ENCODE results near the gene MTMR11. TPM values are rescaled to one million over a fixed set of nuclear protein-coding genes. Genes with fewer than 3 reads are reported as not detected.

MTMR11 gene
- total RNA-seq, 1 experiment from 2014 or later = not detected

DNA sequence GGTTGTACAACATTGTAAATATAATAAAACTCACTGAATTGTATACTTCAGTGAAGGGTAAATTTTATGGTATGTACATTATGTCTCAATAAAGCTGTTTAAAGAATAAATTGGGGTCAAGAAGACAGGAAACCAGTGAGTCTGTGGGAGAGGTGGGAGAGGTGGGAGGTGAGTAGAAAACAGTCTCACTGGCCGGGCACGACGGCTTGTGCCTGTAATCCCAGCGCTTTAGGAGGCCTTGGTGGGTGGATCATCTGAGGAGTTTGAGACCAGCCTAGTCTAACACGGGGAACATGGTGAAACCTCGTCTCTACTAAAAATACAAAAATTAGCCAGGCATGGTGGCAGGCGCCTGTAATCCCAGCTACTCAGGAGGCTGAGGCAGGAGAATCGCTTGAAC, 4.2 kb downstream of the MTMR11 start:
- no peak for DNase-seq
- Histone ChIP-seq H3K27me3 (ENCODE audit: low read length) (no peaks in the 10 kb centered on the region), H3K9me3 (ENCODE audit: low read length) (no peaks in the 10 kb centered on the region), H3K36me3 (ENCODE audit: insufficient read depth, low read length) (no peaks in the 10 kb centered on the region), H3K4me2 (ENCODE audit: low read depth, low read length, poor library complexity, severe bottlenecking) (no peak overlapping the region), H2AFZ (ENCODE audit: low read length) (no peak overlapping the region), H3K27ac (ENCODE audit: low read length) (no peak overlapping the region), H3K9me2 (replicated peaks; ENCODE audit: insufficient read depth, low read length) (no peaks in the 10 kb centered on the region), H3K4me1 (ENCODE audit: low read length) (peaks cover 21% of the 10 kb centered on the region), H3K4me3 (ENCODE audit: low read length) (no peak overlapping the region), H4K20me1 (ENCODE audit: insufficient read depth, low read depth, low read length) (no peaks in the 10 kb centered on the region), H3K79me2 (ENCODE audit: low read length) (peaks cover 1% of the 10 kb centered on the region), H3K9ac (ENCODE audit: low read length) (no peak overlapping the region)

DNA sequence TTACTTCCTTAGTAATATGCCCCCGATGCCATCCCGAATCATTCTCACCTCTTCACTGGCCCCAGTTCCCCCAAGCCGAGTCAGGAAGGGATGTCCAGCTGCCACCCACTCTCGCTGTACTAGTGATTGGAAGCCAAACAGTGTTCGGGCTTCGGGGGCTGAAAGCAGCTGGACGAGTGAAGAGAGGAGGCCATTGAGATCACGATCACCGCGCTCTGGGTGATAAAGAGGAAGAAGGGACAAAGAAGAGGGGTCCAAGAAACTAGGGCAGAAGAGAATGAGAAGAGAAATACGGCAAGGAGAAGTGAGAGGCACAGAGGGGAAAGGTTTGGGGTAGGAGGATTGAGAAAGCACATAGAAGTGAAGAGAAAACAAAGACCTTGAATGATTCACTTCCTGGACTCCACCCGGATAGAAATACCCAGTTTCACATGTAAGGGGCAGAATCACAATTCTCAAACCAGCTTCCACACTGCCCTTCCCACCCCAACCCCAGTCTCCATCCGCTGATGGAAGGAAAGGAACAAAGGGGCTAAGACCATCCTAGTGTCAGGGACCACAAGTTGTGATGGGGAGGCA, 5.4 kb downstream of the MTMR11 start:
- Histone ChIP-seq H3K9me3 (ENCODE audit: low read length) (no peaks in the 10 kb centered on the region), H3K4me3 (ENCODE audit: low read length) (no peak overlapping the region), H3K9me2 (replicated peaks; ENCODE audit: insufficient read depth, low read length) (no peaks in the 10 kb centered on the region), H4K20me1 (ENCODE audit: insufficient read depth, low read depth, low read length) (peaks cover 9% of the 10 kb centered on the region; the same call in 1 of the 2 replicates), H3K4me2 (ENCODE audit: low read depth, low read length, poor library complexity, severe bottlenecking) (no peak overlapping the region), H2AFZ (ENCODE audit: low read length) (no peak overlapping the region), H3K4me1 (ENCODE audit: low read length) (peaks cover 17% of the 10 kb centered on the region), H3K79me2 (ENCODE audit: low read length) (peaks cover 13% of the 10 kb centered on the region), H3K36me3 (ENCODE audit: insufficient read depth, low read length) (peaks cover 4% of the 10 kb centered on the region; the same call in 1 of the 2 replicates), H3K27ac (ENCODE audit: low read length) (no peak overlapping the region), H3K27me3 (ENCODE audit: low read length) (no peaks in the 10 kb centered on the region), H3K9ac (ENCODE audit: low read length) (no peak overlapping the region)
- no peak for DNase-seq

DNA sequence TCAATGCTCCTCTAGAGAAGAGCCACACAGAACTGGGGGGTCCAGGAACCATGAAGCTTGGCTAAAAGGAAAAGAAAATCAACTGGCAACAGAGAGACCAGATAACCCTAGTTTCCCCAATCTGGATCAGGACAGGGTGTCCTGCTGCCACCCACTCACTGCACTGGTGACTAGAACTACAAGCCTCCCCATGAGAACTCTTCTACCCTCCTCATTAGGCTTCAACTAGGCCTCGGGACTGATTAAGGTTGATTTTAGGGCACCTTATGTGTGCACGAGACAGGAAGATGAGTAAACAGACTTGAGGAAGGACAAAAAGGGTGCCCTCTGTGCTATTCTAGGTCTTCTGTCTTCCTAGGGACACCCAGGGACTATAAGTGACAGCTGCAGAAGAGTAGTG, 6.8 kb downstream of the MTMR11 start:
- H2AFZ ChIP-seq (ENCODE audit: low read length) = no peak overlapping the region
- no peak overlapping the region for H3K4me3 ChIP-seq (ENCODE audit: low read length)
- DNase-seq = no peak
- H3K36me3 ChIP-seq (ENCODE audit: insufficient read depth, low read length) = peaks cover 17% of the 10 kb centered on the region
- no peak overlapping the region for H3K27ac ChIP-seq (ENCODE audit: low read length)
- peaks cover 17% of the 10 kb centered on the region for H3K79me2 ChIP-seq (ENCODE audit: low read length)
- no peaks in the 10 kb centered on the region for H3K9me3 ChIP-seq (ENCODE audit: low read length)
- no peaks in the 10 kb centered on the region for H3K27me3 ChIP-seq (ENCODE audit: low read length)
- no peak overlapping the region for H3K9ac ChIP-seq (ENCODE audit: low read length)
- peaks cover 21% of the 10 kb centered on the region for H3K4me1 ChIP-seq (ENCODE audit: low read length)
- no peak overlapping the region for H3K4me2 ChIP-seq (ENCODE audit: low read depth, low read length, poor library complexity, severe bottlenecking)
- peaks cover 13% of the 10 kb centered on the region for H4K20me1 ChIP-seq (ENCODE audit: insufficient read depth, low read depth, low read length)
- no peaks in the 10 kb centered on the region for H3K9me2 ChIP-seq (replicated peaks; ENCODE audit: insufficient read depth, low read length)

DNA sequence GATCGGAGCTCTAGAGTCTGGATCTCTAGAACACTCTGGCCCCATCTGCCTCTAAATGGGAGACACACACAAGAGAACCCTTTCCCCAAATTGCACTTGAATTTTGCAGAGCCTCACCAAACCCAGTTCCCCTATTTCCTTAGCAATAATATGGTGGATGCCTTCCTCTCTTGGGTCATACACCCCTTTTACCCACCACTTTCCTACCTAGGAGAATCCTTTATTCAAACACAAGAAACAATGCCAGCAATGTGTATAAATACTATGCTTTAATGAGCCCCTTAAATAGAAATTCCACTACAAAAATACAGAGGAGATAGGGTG, 8.3 kb downstream of the MTMR11 start:
- no peaks in the 10 kb centered on the region for H3K9me2 ChIP-seq (replicated peaks; ENCODE audit: insufficient read depth, low read length)
- peak overlapping the region; percentile 94 for H3K9ac ChIP-seq (ENCODE audit: low read length)
- H3K27ac ChIP-seq (ENCODE audit: low read length) = peak overlapping the region; percentile 93
- peaks cover 21% of the 10 kb centered on the region for H3K4me1 ChIP-seq (ENCODE audit: low read length)
- H3K79me2 ChIP-seq (ENCODE audit: low read length) = peaks cover 17% of the 10 kb centered on the region
- H3K4me2 ChIP-seq (ENCODE audit: low read depth, low read length, poor library complexity, severe bottlenecking) = peak overlapping the region; percentile 97
- H2AFZ ChIP-seq (ENCODE audit: low read length) = no peak overlapping the region
- H3K36me3 ChIP-seq (ENCODE audit: insufficient read depth, low read length) = peaks cover 32% of the 10 kb centered on the region
- peak overlapping the region; percentile 74 for H3K4me3 ChIP-seq (ENCODE audit: low read length)
- no peaks in the 10 kb centered on the region for H3K9me3 ChIP-seq (ENCODE audit: low read length)
- H3K27me3 ChIP-seq (ENCODE audit: low read length) = no peaks in the 10 kb centered on the region
- H4K20me1 ChIP-seq (ENCODE audit: insufficient read depth, low read depth, low read length) = peaks cover 19% of the 10 kb centered on the region
- DNase-seq = no peak

DNA sequence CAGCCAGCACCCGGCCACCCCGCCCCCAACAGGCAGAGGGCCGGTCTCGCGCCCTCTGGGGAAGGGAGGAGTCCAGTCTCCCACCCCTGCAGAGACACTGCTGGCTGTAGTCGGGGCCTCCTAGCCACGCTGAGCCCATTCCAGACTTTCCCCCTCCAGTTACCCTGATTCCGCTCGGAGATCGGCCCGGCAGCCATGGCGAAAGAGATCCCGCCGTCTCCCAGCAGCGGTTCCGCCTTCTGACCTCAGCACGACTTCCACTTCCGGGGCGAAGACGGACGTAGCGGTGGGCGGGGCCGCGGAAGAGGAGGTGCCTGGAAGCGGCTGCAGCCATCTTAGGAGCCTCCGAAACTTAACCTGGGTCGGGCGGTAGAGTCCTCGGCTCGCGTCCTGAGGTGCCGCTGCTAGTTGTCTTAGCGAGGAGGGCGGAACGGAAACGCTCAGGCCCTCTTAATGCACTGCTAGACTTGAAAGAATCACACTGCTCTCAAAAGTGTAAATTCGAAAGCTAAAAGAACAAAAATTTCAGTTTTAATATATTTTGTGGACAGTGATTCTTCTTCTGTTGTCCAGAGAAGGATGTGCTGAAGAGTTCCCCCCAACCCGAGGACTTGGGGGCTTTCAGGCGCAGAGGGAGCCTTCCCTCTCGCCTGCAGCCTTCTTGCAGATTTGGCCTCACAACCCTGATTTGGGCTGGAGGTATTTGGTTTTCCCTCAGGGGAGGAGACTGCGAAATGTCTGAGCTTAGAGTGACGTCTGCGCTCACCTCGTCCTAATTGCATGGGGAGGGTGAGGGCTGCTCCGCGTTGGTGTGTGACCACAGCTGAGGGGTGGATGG, 8.9 kb downstream of the MTMR11 start, which contains the start of gene SF3B4:
Gene SF3B4, minus strand, starts transcription at position 241 of the 838 bp plus-strand sequence. Its CDS starts 44 bp downstream, at position 197.
- peak; percentile 98 for DNase-seq
- Histone ChIP-seq H3K9me2 (replicated peaks; ENCODE audit: insufficient read depth, low read length) (no peaks in the 10 kb centered on the region), H3K9me3 (ENCODE audit: low read length) (no peaks in the 10 kb centered on the region), H3K27me3 (ENCODE audit: low read length) (no peaks in the 10 kb centered on the region), H3K36me3 (ENCODE audit: insufficient read depth, low read length) (peaks cover 38% of the 10 kb centered on the region), H2AFZ (ENCODE audit: low read length) (no peak within 1 kb of the TSS), H3K4me1 (ENCODE audit: low read length) (peaks cover 21% of the 10 kb centered on the region), H3K79me2 (ENCODE audit: low read length) (peaks cover 17% of the 10 kb centered on the region), H3K4me2 (ENCODE audit: low read depth, low read length, poor library complexity, severe bottlenecking) (peak within 1 kb of the TSS; percentile 97), H3K4me3 (ENCODE audit: low read length) (peak within 1 kb of the TSS; percentile 74), H3K9ac (ENCODE audit: low read length) (peak within 1 kb of the TSS; percentile 94), H4K20me1 (ENCODE audit: insufficient read depth, low read depth, low read length) (peaks cover 19% of the 10 kb centered on the region), H3K27ac (ENCODE audit: low read length) (peak within 1 kb of the TSS; percentile 93)

DNA sequence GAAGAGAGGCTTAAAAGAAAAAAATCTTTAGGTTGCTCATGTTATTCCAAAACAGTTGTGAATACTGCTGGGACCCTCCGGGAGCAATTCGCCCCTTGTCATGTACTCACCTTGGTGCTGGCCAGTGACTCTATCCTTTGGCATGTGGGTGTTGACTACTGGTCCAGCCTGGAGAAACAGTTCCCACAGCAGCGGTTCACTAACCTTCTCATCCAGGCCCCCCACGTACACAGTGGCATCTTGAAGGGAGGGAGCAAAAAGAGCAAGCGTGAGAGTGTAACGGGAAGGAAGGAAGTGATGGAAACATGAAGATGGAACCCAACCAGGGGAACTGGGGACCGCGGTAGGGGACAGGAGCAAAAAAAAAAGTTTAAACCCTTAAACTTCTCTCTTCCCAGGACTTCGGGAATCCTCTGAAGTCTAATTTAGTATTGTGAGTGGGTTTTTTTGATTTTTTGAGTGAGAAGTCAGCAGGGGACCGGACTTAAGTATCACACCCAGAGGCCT, 9.6 kb downstream of the MTMR11 start:
- Histone ChIP-seq H3K9ac (ENCODE audit: low read length) (peak overlapping the region; percentile 94), H3K9me3 (ENCODE audit: low read length) (no peaks in the 10 kb centered on the region), H3K27me3 (ENCODE audit: low read length) (no peaks in the 10 kb centered on the region), H3K4me3 (ENCODE audit: low read length) (peak overlapping the region; percentile 74), H2AFZ (ENCODE audit: low read length) (no peak overlapping the region), H3K79me2 (ENCODE audit: low read length) (peaks cover 17% of the 10 kb centered on the region), H3K4me1 (ENCODE audit: low read length) (peaks cover 21% of the 10 kb centered on the region), H3K9me2 (replicated peaks; ENCODE audit: insufficient read depth, low read length) (no peaks in the 10 kb centered on the region), H3K27ac (ENCODE audit: low read length) (no peak overlapping the region; the same call in 1 of the 2 replicates), H3K36me3 (ENCODE audit: insufficient read depth, low read length) (peaks cover 42% of the 10 kb centered on the region), H3K4me2 (ENCODE audit: low read depth, low read length, poor library complexity, severe bottlenecking) (peak overlapping the region; percentile 97), H4K20me1 (ENCODE audit: insufficient read depth, low read depth, low read length) (peaks cover 19% of the 10 kb centered on the region)
- no peak for DNase-seq

DNA sequence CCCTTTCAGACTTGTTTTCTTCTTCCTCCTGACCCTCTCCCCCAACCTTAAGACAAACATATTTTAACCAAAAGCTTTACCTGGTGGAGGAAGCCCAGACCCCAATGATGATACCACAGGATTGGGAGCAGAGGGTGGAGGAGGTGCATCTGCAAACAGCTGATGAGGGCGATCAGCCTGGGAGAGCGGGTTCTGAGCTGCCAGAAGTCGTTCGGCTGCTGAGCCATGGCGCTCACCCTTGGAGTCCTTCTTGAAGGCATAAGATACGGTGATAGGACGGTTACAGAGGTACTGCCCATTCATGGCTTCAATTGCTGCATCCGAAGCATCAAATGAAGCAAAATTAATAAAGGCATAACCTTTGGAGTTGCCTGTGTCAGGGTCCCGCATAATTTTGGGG, 10.4 kb downstream of the MTMR11 start:
- peaks cover 19% of the 10 kb centered on the region for H4K20me1 ChIP-seq (ENCODE audit: insufficient read depth, low read depth, low read length)
- H3K27ac ChIP-seq (ENCODE audit: low read length) = no peak overlapping the region
- peaks cover 17% of the 10 kb centered on the region for H3K79me2 ChIP-seq (ENCODE audit: low read length)
- peaks cover 42% of the 10 kb centered on the region for H3K36me3 ChIP-seq (ENCODE audit: insufficient read depth, low read length)
- DNase-seq = no peak
- H3K4me1 ChIP-seq (ENCODE audit: low read length) = peaks cover 21% of the 10 kb centered on the region
- H3K9me2 ChIP-seq (replicated peaks; ENCODE audit: insufficient read depth, low read length) = no peaks in the 10 kb centered on the region
- H3K9me3 ChIP-seq (ENCODE audit: low read length) = no peaks in the 10 kb centered on the region
- H3K27me3 ChIP-seq (ENCODE audit: low read length) = no peaks in the 10 kb centered on the region
- H2AFZ ChIP-seq (ENCODE audit: low read length) = no peak overlapping the region
- H3K9ac ChIP-seq (ENCODE audit: low read length) = peak overlapping the region; percentile 94; the same call in 1 of the 2 replicates
- peak overlapping the region; percentile 74 for H3K4me3 ChIP-seq (ENCODE audit: low read length)
- H3K4me2 ChIP-seq (ENCODE audit: low read depth, low read length, poor library complexity, severe bottlenecking) = peak overlapping the region; percentile 97

DNA sequence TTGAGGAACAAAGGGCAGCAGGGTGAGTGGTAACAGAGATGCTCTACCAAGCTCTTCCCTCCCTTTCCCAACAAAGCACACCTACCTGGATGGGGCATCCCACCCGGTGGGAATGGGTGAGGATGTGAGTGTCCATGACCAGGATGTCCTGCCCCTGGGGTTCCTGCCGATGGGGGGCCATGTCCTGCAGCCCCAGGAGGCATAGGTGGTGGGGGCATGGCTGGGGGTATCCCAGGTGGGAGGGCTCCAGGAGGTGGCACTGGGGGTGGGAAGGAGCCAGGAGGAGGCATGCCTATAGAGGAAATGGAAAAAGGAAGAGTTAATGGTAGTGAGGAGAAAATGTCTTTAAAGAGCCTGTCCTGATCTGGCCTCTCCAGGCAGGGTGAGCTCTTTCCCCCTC, 10.9 kb downstream of the MTMR11 start:
- peaks cover 17% of the 10 kb centered on the region for H3K79me2 ChIP-seq (ENCODE audit: low read length)
- H3K27me3 ChIP-seq (ENCODE audit: low read length) = no peaks in the 10 kb centered on the region
- peaks cover 42% of the 10 kb centered on the region for H3K36me3 ChIP-seq (ENCODE audit: insufficient read depth, low read length)
- H2AFZ ChIP-seq (ENCODE audit: low read length) = no peak overlapping the region
- peaks cover 21% of the 10 kb centered on the region for H3K4me1 ChIP-seq (ENCODE audit: low read length)
- no peak for DNase-seq
- no peak overlapping the region for H3K9ac ChIP-seq (ENCODE audit: low read length)
- H4K20me1 ChIP-seq (ENCODE audit: insufficient read depth, low read depth, low read length) = peaks cover 19% of the 10 kb centered on the region
- no peak overlapping the region for H3K27ac ChIP-seq (ENCODE audit: low read length)
- no peak overlapping the region for H3K4me2 ChIP-seq (ENCODE audit: low read depth, low read length, poor library complexity, severe bottlenecking)
- H3K9me2 ChIP-seq (replicated peaks; ENCODE audit: insufficient read depth, low read length) = no peaks in the 10 kb centered on the region
- H3K9me3 ChIP-seq (ENCODE audit: low read length) = no peaks in the 10 kb centered on the region
- H3K4me3 ChIP-seq (ENCODE audit: low read length) = no peak overlapping the region
